ENCODE data around the gene ADAP1.
"Not testable (repeated sequence)": the region's sequence is repeated elsewhere in the genome, so short reads cannot be mapped to it uniquely, and the experiment has no call there.

The ADAP1 gene

DNA sequence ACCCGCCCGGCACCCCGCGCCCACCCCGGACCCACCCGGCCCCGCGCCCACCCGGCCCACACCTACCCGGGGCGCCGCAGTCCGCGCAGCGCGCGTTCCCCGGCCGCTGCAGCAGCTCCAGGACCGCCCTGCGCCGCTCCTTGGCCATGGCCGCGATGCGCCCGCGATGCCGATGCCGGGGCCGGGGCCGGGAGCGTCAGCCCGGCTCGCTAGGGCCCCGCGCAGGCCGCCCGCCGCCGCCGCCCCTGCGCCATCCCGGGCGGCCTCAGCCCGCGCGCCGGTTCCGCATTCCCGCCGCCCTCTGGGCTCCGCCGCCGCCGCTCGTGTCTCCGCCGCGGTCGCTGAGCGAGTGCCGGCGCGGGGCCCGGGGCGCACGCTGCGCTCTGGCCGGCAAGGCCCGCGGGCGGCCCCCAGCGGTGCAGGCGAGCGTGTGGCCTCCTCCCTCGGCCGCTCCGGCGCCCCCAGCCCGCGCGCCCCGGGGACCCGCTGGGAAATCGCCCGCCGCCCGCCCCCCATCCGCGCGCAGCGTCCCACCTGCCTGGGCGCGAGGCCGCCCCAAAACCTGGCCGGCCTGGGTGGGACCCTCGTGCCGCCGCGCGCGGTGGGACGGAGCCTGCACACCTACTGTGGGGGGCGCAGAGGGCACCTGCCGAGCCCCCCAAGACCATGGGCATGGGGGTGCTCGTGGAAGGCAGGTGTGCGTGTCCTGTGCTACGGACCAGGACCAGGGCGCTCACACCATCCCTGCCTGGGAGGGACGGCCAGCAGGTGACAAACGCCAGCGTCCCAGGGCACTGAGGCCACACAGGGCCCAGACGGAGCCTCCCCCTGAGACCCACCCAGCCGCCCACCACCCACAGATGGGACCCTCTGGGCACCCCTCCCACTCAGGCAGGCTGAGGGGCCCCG, at the start of gene ADAP1:
ADAP1 (minus strand) TSS at position 351 of the 909 bp plus-strand sequence; CDS start at position 148, 203 bp downstream.
- DNase-seq = peak in 22 of 51 donors; percentile 11 to 76 (median 38)

GRCh38 chr7:1002445-1002844, 48.0 kb upstream of the ADAP1 start:
- DNase-seq = not testable (repeated sequence)

DNA sequence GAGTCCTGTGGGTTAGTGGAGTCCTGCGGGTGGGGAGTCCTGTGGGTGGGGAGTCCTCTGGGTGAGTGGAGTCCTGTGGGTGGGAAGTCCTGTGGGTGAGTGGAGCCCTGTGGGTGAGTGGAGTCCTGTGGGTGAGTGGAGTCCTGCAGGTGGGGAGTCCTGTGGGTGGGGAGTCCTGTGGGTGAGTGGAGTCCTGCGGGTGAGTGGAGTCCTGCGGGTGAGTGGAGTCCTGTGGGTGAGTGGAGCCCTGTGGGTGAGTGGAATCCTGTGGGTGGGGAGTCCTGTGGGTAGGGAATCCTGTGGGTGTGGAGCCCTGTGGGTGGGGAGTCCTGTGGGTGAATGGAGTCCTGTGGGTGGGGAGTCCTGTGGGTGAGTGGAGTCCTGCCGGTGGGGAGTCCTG, 47.5 kb upstream of the ADAP1 start:
- not testable (repeated sequence) for DNase-seq

- DNase-seq = not testable (repeated sequence)
These were observed 46.7 kb upstream of the ADAP1 start for GRCh38 chr7:1001069-1001770.

DNA sequence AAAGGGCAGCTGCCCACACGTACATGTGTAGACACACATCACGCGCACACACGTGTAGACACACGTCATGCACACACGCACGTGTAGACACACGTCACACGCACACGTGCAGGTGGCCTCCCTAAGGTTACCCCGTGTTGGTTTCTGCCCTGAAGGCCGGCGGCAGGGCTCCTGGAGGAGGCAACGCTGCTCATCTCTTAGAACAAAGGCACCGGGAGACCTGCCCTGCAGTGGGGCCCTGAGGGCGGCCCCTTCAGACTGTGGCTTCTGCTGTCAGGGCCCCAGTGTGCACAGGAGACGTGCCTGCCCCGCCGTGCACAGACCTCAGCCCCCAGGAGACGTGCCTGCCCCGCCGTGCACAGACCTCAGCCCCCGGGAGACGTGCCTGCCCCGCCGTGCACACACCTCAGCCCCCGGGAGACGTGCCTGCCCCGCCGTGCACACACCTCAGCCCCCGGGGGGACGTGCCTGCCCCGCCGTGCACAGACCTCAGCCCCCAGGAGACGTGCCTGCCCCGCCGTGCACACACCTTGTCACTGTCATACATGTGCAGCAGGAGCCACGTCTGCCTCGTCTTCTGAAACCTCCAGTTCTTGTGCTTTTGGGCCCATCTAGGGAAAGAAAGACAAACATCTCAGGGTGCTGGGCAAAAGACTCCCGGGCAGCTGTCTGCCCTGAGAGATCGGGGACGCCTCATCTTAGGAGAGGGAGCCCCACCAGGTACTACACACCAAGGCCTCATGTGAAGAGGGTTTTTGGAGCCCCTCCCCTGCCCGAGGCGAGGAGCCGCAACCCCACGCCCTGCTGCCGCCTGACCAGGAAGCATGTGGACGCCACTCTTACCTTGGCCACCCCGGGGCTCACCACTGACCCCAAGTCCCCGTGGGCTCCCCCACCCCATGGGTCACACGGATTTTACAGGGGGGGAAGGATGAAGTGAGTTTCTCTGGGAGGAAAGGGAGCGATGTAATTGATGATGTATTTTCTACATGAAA, 45.8 kb upstream of the ADAP1 start:
- no peak for DNase-seq

- DNase-seq = no peak
These were observed 44.8 kb upstream of the ADAP1 start for GRCh38 chr7:999149-999879.

DNA sequence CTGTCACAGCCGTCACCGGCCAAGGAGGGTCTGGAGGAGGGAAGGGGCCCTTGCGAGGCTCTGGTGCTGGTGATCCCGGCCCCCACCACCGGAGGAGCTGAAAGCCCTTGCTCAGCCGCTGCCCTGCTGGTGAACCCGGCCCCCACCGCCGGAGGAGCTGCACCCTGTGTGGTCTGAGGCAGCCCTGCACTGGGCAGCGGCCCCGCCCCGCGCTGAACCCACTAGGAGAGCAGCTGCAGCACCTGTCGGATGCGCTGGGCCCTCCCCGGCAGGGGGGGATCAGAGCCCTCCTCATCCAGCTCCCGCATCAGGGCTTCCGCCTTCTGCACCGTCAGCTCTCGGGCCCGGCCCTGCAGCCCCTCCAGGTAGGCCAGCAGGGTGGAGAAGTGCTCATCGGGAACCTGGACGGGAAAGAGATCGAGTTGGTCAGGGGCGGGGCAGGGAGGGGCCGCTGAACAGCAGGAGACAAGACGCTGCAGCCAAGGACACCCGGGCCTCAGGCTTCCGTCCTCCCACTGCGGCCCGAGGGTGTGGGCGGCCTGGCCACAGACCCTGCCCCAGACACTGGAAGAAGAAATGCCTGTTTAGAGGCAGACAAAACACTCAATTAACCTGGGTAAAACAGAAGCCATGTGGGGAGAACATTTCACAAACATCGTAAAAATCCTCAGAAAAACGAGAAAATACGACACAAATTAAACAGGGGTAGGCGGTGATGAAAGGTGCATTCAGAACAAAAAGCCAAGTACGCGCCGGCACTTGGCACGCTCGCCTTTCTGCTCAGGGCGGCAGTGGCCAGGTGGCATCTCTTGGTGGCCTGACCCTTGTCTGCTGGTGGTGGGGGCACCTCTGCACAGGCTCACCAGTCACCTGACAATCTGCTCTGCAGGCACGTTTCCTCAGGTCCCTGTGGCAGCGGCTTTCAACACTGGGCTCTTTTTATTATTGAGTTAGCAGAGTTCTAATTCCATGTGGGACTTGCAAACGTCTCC, 43.2 kb upstream of the ADAP1 start:
- DNase-seq = no peak

DNA sequence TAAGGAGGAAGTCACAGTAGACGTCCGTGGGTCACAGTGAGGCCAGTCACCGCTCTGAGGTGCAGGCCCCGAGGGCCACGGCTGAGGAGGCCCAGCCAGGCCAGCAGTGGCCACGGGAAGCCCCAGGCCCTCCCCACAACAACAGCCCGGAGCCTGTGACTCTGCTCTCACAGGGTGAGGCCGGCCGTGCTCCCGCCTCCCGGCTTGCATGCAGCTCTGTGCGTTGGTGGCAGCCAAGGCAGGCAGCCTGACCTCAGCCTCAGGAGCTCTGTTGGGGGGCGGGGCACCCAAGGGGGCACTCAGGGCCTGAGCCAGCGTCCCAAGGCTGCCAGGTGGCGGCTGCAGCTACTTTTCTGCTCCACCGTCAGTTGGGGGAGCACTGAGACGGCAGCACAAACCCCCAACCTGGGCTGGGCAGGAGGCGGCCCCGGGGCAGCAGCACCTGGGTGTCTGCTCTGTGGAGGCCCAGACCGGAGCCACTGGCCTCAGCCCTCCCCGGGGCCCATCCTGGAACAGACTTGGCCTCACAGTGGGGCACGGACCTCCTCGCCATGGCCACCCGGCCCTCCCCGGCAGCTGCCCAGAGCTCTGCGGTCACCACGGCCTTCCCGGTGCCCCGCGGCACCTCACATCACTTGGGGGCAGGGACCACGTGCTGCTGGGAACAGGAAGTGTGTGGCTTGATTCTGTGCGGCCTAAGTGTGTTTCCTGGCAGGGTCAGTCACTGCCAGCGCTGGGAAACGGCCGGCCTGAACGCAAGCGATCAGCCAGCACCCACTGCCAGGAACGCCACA, 41.8 kb upstream of the ADAP1 start:
- DNase-seq = no peak

DNA sequence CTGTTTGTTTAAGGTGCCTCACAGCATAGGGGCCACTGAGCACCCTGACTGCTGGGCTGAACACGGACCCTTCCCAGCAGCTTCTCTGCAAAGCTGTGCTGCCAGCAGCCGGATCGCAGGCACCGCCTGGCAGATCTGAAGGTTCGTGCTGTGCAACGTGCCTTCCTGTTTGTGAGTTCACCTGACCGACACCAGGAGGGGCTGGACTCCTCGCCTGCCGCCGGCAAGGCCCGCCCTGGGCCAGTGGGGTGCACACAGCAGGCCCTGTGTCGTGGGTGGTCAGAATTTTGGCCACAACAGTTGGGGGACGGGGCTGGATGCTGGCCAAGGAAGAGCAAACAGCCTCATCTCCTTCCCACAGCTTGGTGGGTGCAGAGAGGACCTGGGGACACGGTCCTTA, 41.1 kb upstream of the ADAP1 start:
- DNase-seq = no peak

DNA sequence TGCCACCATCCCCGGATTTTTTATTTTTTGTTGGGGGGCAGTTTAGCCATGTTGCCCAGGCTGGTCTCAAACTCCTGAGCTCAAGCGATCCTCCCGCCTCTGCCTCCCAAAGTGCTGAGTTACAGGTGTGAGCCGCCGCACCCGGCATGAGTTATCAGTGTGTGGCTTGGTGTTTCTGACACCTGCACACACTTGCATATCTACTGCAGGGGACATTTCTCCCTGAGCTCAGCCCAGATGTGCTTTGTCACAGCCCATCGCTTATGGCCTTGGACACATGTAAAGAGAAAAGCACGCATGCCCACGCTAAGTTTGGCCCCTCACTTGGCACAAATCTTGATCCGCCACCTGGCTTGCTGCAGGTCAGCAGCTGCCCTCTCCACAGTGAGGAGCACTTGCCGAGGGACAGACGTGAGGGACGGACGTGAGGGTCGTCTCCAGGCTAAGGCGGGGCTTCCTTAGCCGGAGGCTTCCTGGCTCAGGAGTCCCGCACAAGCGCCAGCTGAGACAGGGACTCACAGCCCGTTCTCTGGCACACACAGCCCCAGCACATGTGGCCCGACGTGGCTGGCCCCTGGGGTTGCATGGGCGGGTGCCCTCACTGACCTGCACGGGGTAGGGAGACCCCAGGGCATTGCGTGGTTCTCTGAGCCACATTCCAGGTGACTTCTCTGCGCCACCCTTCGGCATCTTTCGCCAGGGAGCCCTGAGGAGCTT, 40.3 kb upstream of the ADAP1 start:
- DNase-seq = no peak

GRCh38 chr7:992709-993607, 38.5 kb upstream of the ADAP1 start:
- DNase-seq = peak; percentile 52 to 99 (median 94)

GRCh38 chr7:991729-992656, 37.5 kb upstream of the ADAP1 start:
- peak in 1 of 51 donors; percentile 15 for DNase-seq

DNA sequence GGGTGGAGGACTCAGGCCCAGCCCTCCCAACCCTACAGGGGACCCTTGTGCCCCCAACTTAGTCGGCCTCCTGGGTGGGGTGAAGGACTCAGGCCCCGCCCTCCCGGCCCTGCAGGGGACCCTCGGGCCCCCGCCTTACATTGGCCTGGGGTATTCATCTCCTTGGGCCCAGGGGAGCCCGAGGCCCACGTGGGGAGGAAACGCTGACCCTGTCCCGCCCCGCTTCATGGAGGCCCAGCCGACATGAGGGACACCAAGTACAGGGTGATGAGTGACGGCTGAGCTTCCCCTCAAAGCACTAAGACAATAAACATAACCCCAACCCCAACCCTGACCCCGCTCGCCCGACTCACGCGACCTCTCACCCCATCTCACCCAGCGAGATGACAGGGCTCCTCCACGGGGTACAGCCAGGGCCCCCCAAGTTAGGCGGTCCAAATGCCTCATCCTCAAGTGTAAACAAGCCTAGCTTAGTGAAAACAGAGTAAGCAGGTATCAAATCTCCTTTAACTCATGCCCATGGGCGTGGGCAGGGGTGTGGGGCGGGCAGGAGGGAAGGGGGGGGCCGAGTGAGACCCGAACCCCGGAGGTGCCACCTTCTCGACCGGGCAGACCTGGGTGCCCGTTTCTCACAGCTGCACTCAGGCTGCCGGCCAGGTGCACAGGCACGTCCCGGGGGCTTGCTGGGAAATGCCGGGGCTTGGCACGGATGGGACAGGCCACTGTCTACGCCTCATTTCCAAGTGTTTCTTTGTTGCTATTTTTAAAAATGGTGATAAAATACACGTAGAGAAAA, 36.7 kb upstream of the ADAP1 start:
- DNase-seq = no peak

DNA sequence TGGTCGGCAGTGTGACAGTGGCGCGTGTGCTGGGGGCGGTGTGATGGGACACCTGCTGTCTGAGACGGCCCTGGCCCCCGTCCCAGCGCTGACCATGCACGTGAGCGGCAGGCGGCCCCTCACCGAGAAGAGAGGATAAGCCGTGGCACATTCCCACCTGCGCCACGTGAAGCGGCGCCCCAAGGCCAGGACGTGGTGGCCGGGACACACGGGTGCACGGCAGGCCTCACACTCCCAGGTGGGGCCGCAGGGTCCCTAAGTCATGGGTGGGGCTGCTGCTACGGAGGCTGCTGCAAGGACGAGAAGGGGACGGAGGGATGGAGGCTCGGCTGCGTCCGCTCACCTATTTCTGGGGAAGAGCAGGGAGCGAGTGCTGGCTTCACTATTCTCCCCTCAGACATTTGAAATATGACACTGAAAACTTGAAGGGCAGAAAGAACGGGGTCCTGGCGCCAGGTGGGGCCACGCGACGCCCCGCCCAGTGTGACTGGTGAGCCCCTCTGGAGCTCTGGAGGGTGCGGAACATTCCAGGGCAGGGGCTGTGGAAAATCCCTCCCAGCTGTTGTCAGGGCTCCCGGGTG, 36.0 kb upstream of the ADAP1 start:
- no peak for DNase-seq

Data from hypothalamus (tissue), 51 donors.